GM12874 (cell line): ENCODE measurements around the gene ITPR3.

Experiments
- TF ChIP-seq, protein P1 (sequence below): IDR thresholded peaks from 2 replicates; pipeline ENCODE4 v1.5.1; 2011; ENCODE audit warnings: low read depth, mild to moderate bottlenecking, control low read depth, low read length, moderate library complexity; ENCODE audit not compliant: insufficient read depth

Gene ITPR3

DNA sequence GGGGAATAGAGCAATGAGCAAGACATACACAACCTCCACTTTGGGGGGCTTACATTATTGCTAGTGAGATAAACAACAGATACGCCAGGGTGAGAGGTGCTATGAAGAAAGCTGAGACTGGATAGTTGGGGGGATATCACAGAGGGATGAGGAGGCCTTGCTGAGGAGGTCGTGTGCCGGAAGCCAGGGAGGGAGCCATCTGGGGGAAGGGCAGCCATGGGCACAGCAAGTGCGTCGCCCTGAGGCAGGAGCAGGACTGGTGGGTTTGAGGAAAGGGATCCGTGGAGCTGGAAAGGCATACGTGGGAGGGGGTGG, 28.9 kb upstream of the ITPR3 start:
- TF ChIP-seq, protein P1, sequence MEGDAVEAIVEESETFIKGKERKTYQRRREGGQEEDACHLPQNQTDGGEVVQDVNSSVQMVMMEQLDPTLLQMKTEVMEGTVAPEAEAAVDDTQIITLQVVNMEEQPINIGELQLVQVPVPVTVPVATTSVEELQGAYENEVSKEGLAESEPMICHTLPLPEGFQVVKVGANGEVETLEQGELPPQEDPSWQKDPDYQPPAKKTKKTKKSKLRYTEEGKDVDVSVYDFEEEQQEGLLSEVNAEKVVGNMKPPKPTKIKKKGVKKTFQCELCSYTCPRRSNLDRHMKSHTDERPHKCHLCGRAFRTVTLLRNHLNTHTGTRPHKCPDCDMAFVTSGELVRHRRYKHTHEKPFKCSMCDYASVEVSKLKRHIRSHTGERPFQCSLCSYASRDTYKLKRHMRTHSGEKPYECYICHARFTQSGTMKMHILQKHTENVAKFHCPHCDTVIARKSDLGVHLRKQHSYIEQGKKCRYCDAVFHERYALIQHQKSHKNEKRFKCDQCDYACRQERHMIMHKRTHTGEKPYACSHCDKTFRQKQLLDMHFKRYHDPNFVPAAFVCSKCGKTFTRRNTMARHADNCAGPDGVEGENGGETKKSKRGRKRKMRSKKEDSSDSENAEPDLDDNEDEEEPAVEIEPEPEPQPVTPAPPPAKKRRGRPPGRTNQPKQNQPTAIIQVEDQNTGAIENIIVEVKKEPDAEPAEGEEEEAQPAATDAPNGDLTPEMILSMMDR: no peak

DNA sequence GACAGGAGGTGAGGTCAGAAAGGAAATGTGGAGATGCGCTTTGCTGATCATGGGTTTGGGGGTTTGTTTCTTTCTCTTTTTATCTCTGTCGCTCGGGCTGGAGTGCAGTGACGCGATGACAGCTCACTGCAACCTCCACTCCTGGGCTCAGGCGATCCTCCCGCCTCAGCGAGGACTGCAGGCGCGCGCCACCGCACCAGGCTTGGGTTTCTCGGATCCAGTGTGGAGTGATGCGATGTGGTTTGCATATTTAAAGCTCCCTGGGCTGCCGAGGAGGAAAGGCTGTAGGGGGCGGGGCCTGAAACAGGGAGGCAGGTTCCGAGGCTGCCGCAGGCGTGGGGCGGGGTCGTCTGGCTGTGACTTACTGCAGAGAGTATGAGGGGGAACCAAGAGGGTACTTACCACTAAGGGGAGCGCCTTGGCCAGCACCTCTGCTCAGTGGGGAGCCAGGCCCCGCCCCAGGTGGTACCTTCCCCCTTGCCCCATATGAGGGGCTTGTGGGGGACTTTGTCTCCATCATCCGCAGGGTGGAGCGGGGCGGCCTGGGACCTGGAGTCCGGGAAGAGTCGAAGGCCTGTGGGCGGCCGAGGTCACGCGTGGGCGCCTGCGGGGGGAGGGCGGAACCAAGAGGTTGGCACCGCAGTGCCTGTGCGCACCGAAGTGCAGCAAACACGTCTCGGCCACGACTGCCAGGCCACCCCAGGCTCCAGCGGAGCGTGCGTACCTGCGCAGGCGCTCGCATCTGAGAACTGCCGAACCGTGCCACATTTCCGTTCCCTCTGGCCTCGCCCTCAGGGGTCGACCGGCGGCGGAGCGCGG, 28.3 kb upstream of the ITPR3 start:
- TF ChIP-seq, protein P1: no peak

DNA sequence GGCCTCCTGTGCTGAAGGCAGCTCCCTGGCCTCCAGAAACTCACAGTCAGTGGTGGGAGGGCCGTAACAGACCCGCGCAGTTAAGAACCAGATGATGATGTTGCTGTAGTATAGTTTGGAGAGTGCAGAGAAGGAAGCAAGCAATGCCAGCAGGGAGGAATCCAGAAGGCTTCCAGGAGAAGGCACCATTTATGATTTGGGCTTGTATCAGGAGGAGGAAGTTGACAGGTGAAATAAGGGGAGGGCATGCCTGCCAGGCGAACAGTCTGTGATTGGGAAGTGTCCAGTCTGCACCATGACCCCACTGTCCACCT, 27.8 kb upstream of the ITPR3 start:
- TF ChIP-seq, protein P1: no peak

DNA sequence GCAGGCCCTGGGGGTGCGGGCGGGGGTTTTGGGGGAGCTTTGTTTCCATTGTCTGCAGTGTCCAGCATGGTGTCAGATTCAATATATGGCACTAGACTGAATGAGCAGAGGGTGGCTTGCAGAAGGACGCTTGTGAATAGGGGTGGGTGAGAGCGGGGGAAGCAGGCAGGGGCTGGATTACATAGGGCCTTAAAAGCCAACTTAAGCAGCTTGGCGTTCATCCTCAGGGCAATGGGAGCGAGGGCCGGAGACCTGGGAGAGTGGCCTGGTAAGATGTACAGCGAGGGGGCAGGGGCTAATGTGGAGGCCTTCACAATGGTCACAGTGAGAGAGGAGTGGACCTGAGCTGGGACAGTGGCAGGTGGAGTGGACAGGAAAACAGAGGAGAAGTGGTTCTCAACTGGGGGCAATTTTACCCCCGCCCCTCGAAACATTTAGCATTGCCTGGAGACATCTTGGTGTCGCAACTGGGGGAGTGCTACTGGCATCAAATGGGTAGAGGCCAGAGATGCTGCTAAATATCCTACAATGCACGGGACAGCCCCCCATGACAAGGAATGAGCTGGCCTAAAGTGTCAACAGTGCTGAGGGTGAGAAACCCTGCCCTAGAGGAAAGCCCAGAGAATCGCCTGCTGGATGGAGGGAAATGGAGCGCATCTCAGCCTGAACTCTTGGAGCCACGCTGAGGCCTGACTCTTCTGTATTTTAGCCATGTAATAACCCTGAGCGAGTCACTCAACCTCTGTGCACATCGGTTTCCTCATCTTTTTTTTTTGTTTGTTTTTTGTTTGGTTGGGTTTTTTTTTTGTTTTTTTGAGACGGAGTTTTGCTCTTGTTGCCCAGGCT, 25.9 kb upstream of the ITPR3 start:
- TF ChIP-seq, protein P1: no peak

DNA sequence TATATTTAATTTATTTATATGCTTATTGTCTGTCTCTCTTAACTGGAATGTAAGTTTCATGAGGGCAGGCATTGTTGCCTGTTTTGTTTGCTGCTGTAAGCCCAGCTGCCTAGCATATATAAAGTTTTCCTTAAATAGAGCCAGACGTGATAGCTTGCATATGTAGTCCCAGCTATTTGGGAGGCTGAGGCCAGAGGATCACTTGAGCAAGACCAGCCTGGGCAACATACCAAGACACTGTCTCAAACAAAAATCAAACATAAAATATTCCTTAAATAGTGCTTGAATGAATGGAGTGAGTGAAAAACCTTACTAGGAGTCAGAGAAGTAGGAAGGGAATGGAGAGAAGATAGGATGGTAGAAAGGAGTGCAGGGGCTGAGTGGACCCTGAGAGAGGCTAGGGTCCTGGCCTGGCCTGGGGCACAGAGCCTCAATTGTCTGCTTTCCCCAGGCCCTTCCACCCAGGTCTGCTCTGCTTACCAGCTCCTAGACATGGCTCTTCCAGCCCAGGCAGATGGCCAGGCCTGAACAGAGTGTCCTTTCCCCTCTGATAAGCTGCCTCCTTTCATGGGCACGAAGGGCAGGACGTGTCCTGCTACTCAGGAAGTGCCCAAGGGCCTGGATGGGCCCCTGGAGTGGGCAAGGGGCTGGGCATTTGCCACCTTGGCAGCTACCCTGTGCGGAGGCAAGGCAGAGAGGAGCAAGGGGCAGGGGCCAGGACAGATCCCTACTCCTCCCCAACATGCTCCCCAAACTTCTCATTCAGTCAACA, 23.4 kb upstream of the ITPR3 start:
- TF ChIP-seq, protein P1: no peak

DNA sequence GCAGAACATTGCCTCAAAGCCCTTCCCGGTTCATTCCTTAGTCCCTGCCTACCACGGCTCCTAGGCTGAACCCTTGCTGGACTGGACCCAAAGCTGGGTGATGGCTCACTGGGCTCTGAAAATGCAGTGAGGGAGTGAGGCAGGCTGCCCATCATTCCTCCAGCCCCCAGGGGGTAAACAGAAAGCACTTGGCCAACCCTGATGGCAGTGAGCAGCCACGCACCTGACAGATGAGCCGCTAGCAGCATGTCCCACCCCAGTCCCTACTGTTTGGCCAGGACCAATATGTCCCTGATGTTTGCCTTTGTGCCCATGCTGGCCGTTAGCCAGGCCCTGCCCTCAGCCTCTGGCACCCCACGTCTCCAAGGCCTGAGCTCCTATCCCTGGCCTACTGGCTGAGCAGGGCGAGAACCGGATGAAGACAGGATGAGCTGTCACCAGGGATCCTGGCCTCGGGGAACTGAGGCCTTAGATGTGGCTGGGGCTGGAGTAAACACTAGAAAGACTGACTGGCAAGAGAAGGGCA, 21.6 kb upstream of the ITPR3 start:
- TF ChIP-seq, protein P1: no peak

DNA sequence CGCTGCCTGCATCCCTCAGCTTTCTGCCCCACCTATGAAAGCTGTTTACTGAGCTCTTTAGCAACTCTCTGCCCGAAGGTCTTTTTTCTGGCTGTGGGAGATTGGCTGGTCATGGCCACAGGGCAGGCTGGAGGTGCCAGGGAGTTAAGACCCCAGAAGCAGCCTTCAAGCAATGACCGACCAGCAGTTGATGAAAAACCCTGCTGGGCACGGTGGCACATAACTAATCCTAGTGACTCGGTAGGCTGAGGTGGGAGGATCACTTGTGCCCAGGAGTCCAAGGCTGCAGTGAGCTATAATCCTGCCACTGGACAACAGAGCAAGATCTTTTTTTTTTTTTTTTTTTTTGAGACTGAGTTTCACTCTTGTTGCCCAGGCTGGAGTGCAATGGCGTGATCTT, 20.4 kb upstream of the ITPR3 start:
- TF ChIP-seq, protein P1: no peak
